Aorta (tissue), 5 donors: ENCODE results near the gene SLC38A9. TPM values are rescaled to one million over a fixed set of nuclear protein-coding genes. Genes with fewer than 3 reads are reported as not detected.

ENCODE experiments used
- ATAC-seq: fragments of 200-7000 bp; cut with Tn5 transposase; one replicate; pipeline ENCODE4 v1.9.1; 2022; ENCODE audit warnings: moderate library complexity; ENCODE audit not compliant: low FRiP score
- DNase-seq, 2 donors: peaks; one replicate each; pipeline ENCODE4 v3.0.0-alpha.2; 2020
- H3K27ac ChIP-seq, 2 donors: one replicate each; pipeline ENCODE4 v1.5.1; 2013; ENCODE audit warnings: low read length in 2 of 2, mild to moderate bottlenecking in 2 of 2, moderate library complexity in 2 of 2, control low read depth in 1 of 2, inconsistent platforms in 1 of 2, low read depth in 1 of 2
- H3K27me3 ChIP-seq, 2 donors: one replicate each; pipeline ENCODE4 v1.6.1; 2013; ENCODE audit warnings: control low read depth in 1 of 2, low read length in 1 of 2, mild to moderate bottlenecking in 1 of 2, moderate library complexity in 1 of 2; ENCODE audit not compliant: insufficient read depth in 2 of 2, control insufficient read depth in 1 of 2
- H3K36me3 ChIP-seq, 2 donors: one replicate each; pipeline ENCODE4 v1.6.1; 2013; ENCODE audit warnings: control low read depth in 1 of 2, low read length in 1 of 2, mild to moderate bottlenecking in 1 of 2; ENCODE audit not compliant: insufficient read depth in 2 of 2, control insufficient read depth in 1 of 2
- H3K4me1 ChIP-seq, 2 donors: one replicate each; pipeline ENCODE4 v1.6.1; 2013; ENCODE audit warnings: low read length in 2 of 2, control low read depth in 1 of 2, mild to moderate bottlenecking in 1 of 2, moderate library complexity in 1 of 2; ENCODE audit not compliant: insufficient read depth in 2 of 2, control insufficient read depth in 1 of 2
- H3K4me3 ChIP-seq, 2 donors: one replicate each; pipeline ENCODE4 v1.5.1; 2013; ENCODE audit warnings: low read length in 2 of 2, control low read depth in 1 of 2, mild to moderate bottlenecking in 1 of 2
- H3K9me3 ChIP-seq: one replicate; pipeline ENCODE4 v1.6.1; 2013; ENCODE audit warnings: mild to moderate bottlenecking, low read length; ENCODE audit not compliant: control insufficient read depth
- WGBS, 2 donors: extraction: QIAGEN DNeasy Blood & Tissue Kit; methylation state at CpG; one replicate each; pipeline ENCODE4 v1.1.7; 2013; 5-methylcytosine and 5-hydroxymethylcytosine counted together
- intact Hi-C, 2 donors: fragments of 100-400 bp; cut with DNase I; formaldehyde crosslinking; loops; one replicate each; pipeline versions ENCODE4 v1.14.2 to v1.15.0; 2022
- polyA plus RNA-seq, 2 donors: library from polyadenylated mRNA; stranded (reverse); fragments of 200-250 nt; gene quantifications; one replicate each; pipeline ENCODE4 v1.2.3, GENCODE V29; 2013
- total RNA-seq, 2 donors: library from RNA; stranded (reverse); fragmentation: NEBNext Ultra II Directional; extraction: Animal tissue kit (Norgen Biotek cat#: 25700); gene quantifications; one replicate each; pipeline ENCODE4 v1.2.1, GENCODE V29; 2021
- donor health status: healthy with polysubstance abuse.
- donor health status: Bipolar disorder and iron deficiency.
- donor health status: DM: no; HTN: no; CAD: no.
- donor health status: DM: no; HTN: no; CAD: no.
- donor health status: DM: yes; HTN: yes; CAD: no.

SLC38A9 gene
- total and polyA plus RNA-seq, 4 donors, result 9.3 to 34.7 (median 17.1) TPM

- H3K9me3 ChIP-seq, result no peaks in the 10 kb centered on the region
- H3K36me3 ChIP-seq, result no peaks in the 10 kb centered on the region
- peaks cover 5 to 6% of the 10 kb centered on the region in 2 donors for H3K4me1 ChIP-seq
- no peak overlapping the region for H3K27ac ChIP-seq
- WGBS, 2 donors, result 73 to 76% methylated on average over 2 of the region's 2 CpGs
- H3K27me3 ChIP-seq, result no peaks in the 10 kb centered on the region
- H3K4me3 ChIP-seq, result no peak overlapping the region
- ATAC-seq, result no peak
- no peak for DNase-seq
- intact Hi-C loops, result no loop called here
Measured at GRCh38 chr5:55582256-55582655, 129.9 kb downstream of the SLC38A9 start.

DNA sequence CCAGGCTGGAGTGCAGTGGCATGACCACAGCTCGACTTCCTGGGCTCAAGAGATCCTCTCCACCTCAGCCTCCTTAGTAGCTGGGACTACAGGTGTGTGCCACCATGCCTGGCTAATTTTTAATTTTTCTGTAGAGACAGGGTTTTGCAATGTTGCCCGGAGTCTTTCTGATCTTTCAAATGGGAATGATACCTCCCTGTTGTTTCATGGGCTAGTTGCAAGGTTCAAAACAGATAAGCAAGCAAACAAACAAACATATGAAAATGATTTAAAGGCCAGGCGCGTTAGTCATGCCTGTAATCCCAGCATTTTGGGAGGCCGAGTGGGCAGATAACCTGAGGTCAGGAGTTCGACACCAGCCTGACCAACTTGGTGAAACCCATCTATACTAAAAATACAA is 132.1 kb downstream of the SLC38A9 start:
- H3K4me1 ChIP-seq, result peaks cover 3 to 6% of the 10 kb centered on the region in 2 donors
- H3K27ac ChIP-seq, result no peak overlapping the region
- intact Hi-C loops, result no loop called here
- H3K4me3 ChIP-seq, result no peak overlapping the region
- DNase-seq (no peak), ATAC-seq (no peak)
- no peaks in the 10 kb centered on the region for H3K27me3 ChIP-seq
- H3K36me3 ChIP-seq, result no peaks in the 10 kb centered on the region
- 93 to 95% methylated on average over 6 of the region's 6 CpGs for WGBS, 2 donors
- no peaks in the 10 kb centered on the region for H3K9me3 ChIP-seq

DNA sequence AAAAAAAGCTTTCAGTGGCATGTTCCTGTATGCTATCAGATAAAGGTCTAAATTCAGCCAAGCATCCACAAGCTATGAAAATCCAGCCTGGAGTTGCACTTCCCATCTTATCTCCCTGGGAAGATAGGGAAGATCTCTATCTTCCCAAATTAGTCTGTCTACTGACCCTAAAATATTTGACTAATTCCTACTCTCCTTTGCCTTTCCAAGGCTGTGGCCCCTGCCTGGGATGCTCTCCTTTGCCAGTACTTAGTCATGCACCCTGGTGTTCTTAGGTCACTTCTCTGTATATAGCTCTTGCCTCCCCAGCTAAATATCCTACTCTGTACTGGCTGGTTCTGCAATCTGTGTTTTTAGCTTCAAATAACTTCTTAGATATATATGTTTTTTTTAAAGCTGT is 133.4 kb downstream of the SLC38A9 start:
- Histone ChIP-seq H3K36me3 (no peaks in the 10 kb centered on the region), H3K4me1 (peaks cover 2 to 6% of the 10 kb centered on the region in 2 donors), H3K9me3 (no peaks in the 10 kb centered on the region), H3K4me3 (no peak overlapping the region), H3K27me3 (no peaks in the 10 kb centered on the region), H3K27ac (peak overlapping the region in 1 of 2 donors; percentile 14)
- no peak for DNase-seq
- intact Hi-C loops, result no loop called here
- ATAC-seq, result peak; percentile 75

DNA sequence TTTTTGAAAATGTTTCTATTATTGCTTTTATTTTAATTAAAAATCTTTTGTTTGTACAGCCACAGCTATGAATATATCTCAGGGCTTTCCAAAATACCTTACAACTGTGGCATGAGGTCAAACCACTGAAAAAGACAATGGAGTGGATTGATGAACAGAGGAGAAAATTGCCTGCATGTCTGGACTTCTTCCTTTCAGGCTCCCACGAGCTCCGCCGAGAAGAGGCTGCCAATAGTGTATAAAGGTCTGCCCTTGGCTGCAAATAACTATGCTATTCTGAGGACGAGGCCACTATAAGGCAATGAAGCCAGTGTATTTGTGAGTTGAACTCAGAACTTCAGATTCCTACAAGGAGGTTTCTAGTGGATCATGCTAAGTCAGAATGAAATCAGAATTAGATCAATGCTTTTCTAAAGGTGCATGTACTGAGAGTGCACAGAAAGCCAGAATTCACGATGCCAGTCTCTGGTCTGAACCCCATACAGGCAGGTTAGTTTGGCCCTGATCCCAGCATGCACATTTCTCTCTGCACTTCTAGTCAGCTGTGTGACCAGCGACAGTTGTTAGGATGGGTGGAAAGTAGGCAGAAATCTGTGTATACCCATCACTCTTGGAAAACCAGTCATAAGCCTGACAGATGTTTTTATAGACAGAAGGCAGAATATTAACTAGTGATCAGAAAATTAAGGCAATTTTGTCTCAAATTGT is 134.6 kb downstream of the SLC38A9 start:
- Histone ChIP-seq H3K4me1 (peaks cover 2 to 6% of the 10 kb centered on the region in 2 donors), H3K27ac (peak overlapping the region; percentile 28 to 88), H3K36me3 (no peaks in the 10 kb centered on the region), H3K9me3 (no peaks in the 10 kb centered on the region), H3K4me3 (no peak overlapping the region), H3K27me3 (no peaks in the 10 kb centered on the region)
- DNase-seq (peak in 1 of 2 donors; percentile 65), ATAC-seq (peak; percentile 87)
- WGBS, 2 donors, result 12 to 13% methylated on average over 6 of the region's 6 CpGs
- intact Hi-C loops, result no loop called here

GRCh38 chr5:55576661-55577060 is 135.5 kb downstream of the SLC38A9 start:
- DNase-seq (no peak), ATAC-seq (no peak)
- Histone ChIP-seq H3K4me1 (peaks cover 2 to 6% of the 10 kb centered on the region in 2 donors), H3K27me3 (no peaks in the 10 kb centered on the region), H3K36me3 (no peaks in the 10 kb centered on the region), H3K27ac (no peak overlapping the region), H3K4me3 (no peak overlapping the region), H3K9me3 (no peaks in the 10 kb centered on the region)
- 61 to 63% methylated on average over 2 of the region's 2 CpGs for WGBS, 2 donors
- intact Hi-C loops, result no loop called here

Other genes with a start within 250 kb of the SLC38A9 start
- gene PLPP1, start 177.4 kb downstream of the SLC38A9 start, total RNA-seq, result 100 to 1,000 TPM; 127 to 214 TPM
- gene PLPP1, start 177.4 kb downstream of the SLC38A9 start, polyA plus RNA-seq, result 100 to 1,000 TPM; 104 to 535 TPM
- gene DDX4, start 25.7 kb upstream of the SLC38A9 start, total RNA-seq, result not detected
- gene DDX4, start 25.7 kb upstream of the SLC38A9 start, polyA plus RNA-seq, result not detected
- 1 to 10 TPM; 2.3 to 3.7 TPM for gene IL31RA, start 139.0 kb upstream of the SLC38A9 start, total RNA-seq
- gene IL31RA, start 139.0 kb upstream of the SLC38A9 start, polyA plus RNA-seq, result 1 to 10 TPM in 1 of 2 donors, under 1 TPM in 1; 0.36 to 1.3 TPM